Medulla oblongata (tissue), 1 donor: ENCODE data around the gene IFNLR1.

Source experiments
- DNase-seq: peaks from one replicate; pipeline ENCODE4 v3.0.0-alpha.2; 2015; ENCODE audit errors: extremely low spot score

The IFNLR1 gene

GRCh38 chr1:24104854-24105253 lies 82.2 kb downstream of the IFNLR1 start:
- DNase-seq: no peak
